ENCODE measurements around the gene PEX14.
"Not testable (repeated sequence)": the region's sequence is repeated elsewhere in the genome, so short reads cannot be mapped to it uniquely, and the experiment has no call there.

PEX14 gene, protein sequence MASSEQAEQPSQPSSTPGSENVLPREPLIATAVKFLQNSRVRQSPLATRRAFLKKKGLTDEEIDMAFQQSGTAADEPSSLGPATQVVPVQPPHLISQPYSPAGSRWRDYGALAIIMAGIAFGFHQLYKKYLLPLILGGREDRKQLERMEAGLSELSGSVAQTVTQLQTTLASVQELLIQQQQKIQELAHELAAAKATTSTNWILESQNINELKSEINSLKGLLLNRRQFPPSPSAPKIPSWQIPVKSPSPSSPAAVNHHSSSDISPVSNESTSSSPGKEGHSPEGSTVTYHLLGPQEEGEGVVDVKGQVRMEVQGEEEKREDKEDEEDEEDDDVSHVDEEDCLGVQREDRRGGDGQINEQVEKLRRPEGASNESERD

DNA sequence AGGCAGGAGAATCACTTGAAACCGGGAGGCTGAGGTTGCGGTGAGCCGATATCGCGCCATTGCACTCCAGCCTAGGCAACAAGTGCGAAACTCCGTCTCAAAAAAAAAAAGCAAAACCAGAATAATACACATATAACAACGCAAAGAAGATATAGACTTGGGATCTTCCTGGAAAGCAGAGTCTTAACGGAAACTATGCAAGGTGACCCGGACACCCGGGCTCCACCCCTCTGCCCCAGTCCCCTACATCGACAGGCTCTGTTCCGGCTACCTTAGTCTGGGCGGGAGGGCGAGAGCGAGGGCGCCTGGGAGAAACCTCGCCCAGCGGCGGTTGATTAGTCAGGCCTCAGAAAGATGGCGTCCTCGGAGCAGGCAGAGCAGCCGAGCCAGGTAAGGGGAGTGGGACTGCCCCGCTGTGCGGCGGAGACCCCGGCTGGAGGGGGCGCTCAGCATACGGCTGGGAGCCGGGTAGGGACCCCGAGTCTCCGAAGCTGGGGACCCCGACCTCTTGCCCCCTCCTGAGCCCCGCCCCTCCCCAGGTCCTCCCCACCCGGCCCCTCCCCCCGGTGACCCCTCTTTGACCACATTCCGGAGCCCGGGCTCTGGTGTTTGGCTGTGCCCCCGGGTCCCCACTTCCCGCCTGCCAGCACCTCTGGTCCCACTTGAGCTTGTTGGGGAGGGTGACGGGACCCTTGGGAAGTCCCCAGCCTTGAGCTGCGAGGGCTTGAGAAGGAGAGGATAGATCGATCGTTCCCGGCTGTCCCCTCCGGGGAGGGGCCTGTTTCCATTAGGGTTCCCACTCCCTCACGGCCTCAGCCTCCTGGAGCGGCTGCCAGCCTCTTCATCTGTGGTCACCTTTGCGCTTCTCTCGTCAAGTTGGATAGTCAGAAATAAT is at the start of gene PEX14:
Gene PEX14, plus strand, starts transcription at position 338 of the 895 bp plus-strand sequence. Its CDS starts 17 bp downstream, at position 355.
- in situ Hi-C loops (cut with MboI; ENCODE audit: low sequenced_read_pairs, unreplicated experiment) = no loop called here
- TF ChIP-seq, protein P1, sequence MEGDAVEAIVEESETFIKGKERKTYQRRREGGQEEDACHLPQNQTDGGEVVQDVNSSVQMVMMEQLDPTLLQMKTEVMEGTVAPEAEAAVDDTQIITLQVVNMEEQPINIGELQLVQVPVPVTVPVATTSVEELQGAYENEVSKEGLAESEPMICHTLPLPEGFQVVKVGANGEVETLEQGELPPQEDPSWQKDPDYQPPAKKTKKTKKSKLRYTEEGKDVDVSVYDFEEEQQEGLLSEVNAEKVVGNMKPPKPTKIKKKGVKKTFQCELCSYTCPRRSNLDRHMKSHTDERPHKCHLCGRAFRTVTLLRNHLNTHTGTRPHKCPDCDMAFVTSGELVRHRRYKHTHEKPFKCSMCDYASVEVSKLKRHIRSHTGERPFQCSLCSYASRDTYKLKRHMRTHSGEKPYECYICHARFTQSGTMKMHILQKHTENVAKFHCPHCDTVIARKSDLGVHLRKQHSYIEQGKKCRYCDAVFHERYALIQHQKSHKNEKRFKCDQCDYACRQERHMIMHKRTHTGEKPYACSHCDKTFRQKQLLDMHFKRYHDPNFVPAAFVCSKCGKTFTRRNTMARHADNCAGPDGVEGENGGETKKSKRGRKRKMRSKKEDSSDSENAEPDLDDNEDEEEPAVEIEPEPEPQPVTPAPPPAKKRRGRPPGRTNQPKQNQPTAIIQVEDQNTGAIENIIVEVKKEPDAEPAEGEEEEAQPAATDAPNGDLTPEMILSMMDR (IDR thresholded peaks at IDR 0.05; ENCODE audit: borderline replicate concordance, control extremely low read depth, extremely low read depth, insufficient read depth, missing control alignments) = no peak
- DNase-seq (ENCODE audit: low spot score) = peak; percentile 95

DNA sequence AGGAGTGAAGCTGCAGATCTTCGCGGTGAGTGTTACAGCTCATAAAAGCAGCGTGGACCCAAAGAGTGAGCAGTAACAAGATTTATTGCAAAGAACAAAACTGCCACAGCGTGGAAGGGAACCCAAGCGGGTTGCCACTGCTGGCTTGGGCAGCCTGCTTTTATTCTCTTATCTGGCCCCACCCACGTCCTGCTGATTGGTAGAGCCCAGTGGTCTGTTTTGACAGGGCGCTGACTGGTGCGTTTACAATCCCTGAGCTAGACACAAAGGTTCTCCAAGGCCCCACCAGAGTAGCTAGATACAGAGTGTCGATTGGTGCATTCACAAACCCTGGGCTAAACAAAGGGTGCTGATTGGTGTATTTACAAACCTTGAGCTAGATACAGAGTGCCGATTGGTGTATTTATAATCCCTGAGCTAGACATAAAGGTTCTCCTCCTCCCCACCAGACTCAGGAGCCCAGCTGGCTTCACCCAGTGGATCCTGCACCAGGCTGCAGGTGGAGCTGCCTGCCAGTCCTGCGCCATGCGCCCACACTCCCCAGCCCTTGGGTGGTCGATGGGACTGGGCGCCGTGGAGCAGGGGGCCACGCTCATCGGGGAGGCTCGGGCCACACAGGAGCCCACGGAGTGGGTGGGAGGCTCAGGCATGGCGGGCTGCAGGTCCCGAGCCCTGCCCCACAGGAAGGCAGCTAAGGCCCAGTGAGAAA is 48.8 kb upstream of the PEX14 start:
- DNase-seq (ENCODE audit: low spot score); in situ Hi-C loops (cut with MboI; ENCODE audit: low sequenced_read_pairs, unreplicated experiment): not testable (repeated sequence)

DNA sequence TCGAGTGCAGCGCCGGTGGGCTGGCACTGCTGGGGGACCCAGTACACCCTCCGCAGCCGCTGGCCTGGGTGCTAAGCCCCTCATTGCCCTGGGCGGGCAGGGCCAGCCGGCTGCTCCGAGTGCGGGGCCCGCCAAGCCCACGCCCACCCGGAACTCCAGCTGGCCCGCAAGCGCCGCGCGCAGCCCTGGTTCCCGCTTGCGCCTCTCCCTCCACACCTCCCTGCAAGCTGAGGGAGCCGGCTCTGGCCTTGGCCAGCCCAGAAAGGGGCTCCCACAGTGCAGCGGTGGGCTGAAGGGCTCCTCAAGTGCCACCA is 48.3 kb upstream of the PEX14 start:
- DNase-seq (ENCODE audit: low spot score) = not testable (repeated sequence)

DNA sequence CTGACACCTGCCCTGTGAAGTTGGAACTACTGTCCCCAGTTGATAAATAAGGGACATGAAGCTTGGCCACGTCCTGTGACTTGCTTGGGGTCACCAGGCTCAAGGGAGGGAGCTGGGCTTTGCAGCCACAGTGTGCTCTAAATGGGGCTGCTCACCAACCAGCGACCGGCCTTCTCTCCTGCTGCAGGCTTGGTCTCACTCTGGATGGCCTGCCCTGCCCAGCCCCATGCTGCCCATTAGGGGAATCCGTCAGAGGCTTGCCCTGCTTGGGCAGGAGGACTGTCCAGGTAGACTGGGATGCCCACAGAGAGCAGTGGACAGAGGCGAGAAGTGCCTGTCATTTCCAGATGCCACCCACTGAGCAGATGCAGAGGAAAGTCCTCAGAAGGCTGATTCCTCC is 45.8 kb upstream of the PEX14 start:
- DNase-seq (ENCODE audit: low spot score) = no peak
- TF ChIP-seq, protein P1 (IDR thresholded peaks at IDR 0.05; ENCODE audit: borderline replicate concordance, control extremely low read depth, extremely low read depth, insufficient read depth, missing control alignments) = no peak
- in situ Hi-C loops (cut with MboI; ENCODE audit: low sequenced_read_pairs, unreplicated experiment) = no loop called here

More for the DNA sequence above, 48.3 kb upstream of the PEX14 start:
- in situ Hi-C loops (cut with MboI; ENCODE audit: low sequenced_read_pairs, unreplicated experiment) = not testable (repeated sequence)

DNA sequence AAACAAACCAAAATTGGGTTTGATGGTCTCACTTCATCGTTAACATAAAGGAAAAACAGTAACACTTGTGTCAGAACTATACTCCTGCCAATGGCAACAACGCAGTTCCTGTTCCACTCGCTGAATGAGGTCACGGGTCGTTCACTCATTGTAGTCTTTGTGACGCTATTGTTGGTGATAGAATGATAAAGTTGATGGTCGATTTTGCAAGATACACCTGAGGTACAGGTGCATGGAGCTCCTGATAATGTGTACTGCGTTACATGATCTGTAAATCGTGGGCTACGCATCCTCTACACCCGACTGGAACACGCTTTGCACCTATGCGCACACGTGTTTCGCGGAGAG is 44.9 kb upstream of the PEX14 start:
- in situ Hi-C loops (cut with MboI; ENCODE audit: low sequenced_read_pairs, unreplicated experiment) = loop anchor here (10.0 kb wide), 1 partner anchor 55 kb away; no protein-coding TSS in a partner anchor
- TF ChIP-seq, protein P1 (IDR thresholded peaks at IDR 0.05; ENCODE audit: borderline replicate concordance, control extremely low read depth, extremely low read depth, insufficient read depth, missing control alignments) = no peak
- DNase-seq (ENCODE audit: low spot score) = peak; percentile 40

DNA sequence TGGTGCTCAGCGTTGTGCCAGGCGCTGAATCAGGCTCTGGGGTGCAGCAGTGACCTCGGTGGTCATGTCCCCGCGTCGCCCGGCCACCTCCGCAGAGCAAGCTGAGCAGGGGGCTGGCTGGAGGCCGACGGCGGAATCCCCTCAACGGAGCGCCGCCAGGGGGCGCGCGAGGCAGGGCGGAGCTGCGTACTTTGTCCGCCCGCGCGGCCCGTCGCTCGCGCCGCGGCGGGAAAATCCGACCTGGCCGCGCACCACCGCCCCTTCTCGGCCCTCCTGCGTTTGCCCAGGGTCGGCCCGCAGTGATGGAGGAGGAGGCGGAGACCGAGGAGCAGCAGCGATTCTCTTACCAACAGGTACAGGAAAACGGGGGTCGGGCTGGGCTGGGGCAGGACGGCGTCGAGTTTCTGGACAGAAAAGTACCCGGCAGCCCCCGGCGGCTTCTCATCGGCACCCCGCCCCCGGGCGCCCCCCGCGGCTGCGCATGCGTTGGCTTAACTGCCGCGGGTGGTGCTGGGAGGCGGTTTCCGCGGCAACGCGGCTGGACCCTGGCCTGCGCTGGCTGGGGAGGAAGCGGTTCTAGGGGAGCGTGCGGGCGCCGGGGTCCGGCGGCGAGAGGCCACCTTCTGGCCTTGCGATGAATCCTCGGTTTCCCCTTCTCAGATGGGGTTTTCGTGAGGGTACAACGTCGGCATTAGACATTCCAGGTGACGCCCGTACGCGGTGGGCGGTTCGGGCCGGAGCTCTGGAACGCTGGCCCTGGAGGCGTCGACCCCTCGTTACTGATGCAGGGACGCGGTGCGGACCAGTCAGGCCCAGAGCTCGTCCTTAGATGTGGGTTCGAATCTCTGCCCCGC is 44.3 kb upstream of the PEX14 start, which contains the start of gene CENPS:
Gene CENPS, plus strand, starts transcription at position 218 of the 854 bp plus-strand sequence. Its CDS starts 85 bp downstream, at position 303.
- DNase-seq (ENCODE audit: low spot score) = peak; percentile 99
- in situ Hi-C loops (cut with MboI; ENCODE audit: low sequenced_read_pairs, unreplicated experiment) = loop anchor here (10.0 kb wide), 1 partner anchor 54 kb away; no protein-coding TSS in a partner anchor
- TF ChIP-seq, protein P1 (IDR thresholded peaks at IDR 0.05; ENCODE audit: borderline replicate concordance, control extremely low read depth, extremely low read depth, insufficient read depth, missing control alignments) = peak; percentile 98

Measured in GM13976 (cell line).